ENCODE data around the gene TXNRD2. TPM values are rescaled to one million over a fixed set of nuclear protein-coding genes. Genes with fewer than 3 reads are reported as not detected.

TXNRD2 gene
- total RNA-seq, 2 donors from 2014 or later, result 7.3 to 13.6 TPM

GRCh38 chr22:19986011-19986409, 44.4 kb upstream of the TXNRD2 start:
- H3K27ac ChIP-seq (ENCODE audit: low read depth, low read length), result no peak overlapping the region
- peak overlapping the region; percentile 81 for H3K9ac ChIP-seq (ENCODE audit: extremely low read depth, low read length, poor library complexity, severe bottlenecking)
- 82% methylated on average over 2 of the region's 2 CpGs; no CpG with 5 or more reads in 1 of the 2 experiments for WGBS, 2 experiments (ENCODE audit: insufficient coverage in 1 of 2, insufficient read length in 1 of 2)
- peaks cover 2% of the 10 kb centered on the region for H3K4me1 Mint-ChIP-seq
- no peak for DNase-seq
- H3K36me3 ChIP-seq (ENCODE audit: control insufficient read depth, insufficient read depth, low read length), result peaks cover under 1% of the 10 kb centered on the region
- H3K27me3 Mint-ChIP-seq (ENCODE audit: insufficient read depth), result no peaks in the 10 kb centered on the region
- TF ChIP-seq CTCF (conservative IDR thresholded peaks at IDR 0.05), result no peak
- no peaks in the 10 kb centered on the region for H3K9me3 Mint-ChIP-seq
- no peaks in the 10 kb centered on the region for H3K27me3 ChIP-seq (ENCODE audit: control insufficient read depth, insufficient read depth, low read length, poor library complexity, severe bottlenecking)
- peaks cover 6% of the 10 kb centered on the region for H3K4me1 ChIP-seq (ENCODE audit: control insufficient read depth, insufficient read depth, low read length)
- H3K9me3 ChIP-seq (ENCODE audit: control insufficient read depth, low read length), result no peaks in the 10 kb centered on the region
- no peaks in the 10 kb centered on the region for H3K36me3 Mint-ChIP-seq (ENCODE audit: low read depth)
- no peak overlapping the region for H3K27ac Mint-ChIP-seq
- peak overlapping the region; percentile 67 for H3K4me3 Mint-ChIP-seq
- H3K4me3 ChIP-seq (ENCODE audit: low read length), result peak overlapping the region; percentile 91

GRCh38 chr22:19984851-19985811, 43.5 kb upstream of the TXNRD2 start:
- no peaks in the 10 kb centered on the region for H3K27me3 Mint-ChIP-seq (ENCODE audit: insufficient read depth)
- no peak overlapping the region for H3K27ac ChIP-seq (ENCODE audit: low read depth, low read length)
- peak overlapping the region; percentile 14 for H3K4me3 Mint-ChIP-seq
- H3K4me3 ChIP-seq (ENCODE audit: low read length), result no peak overlapping the region
- peaks cover 6% of the 10 kb centered on the region for H3K4me1 ChIP-seq (ENCODE audit: control insufficient read depth, insufficient read depth, low read length)
- H3K9me3 Mint-ChIP-seq, result no peaks in the 10 kb centered on the region
- 88 to 100% methylated on average over 4 to 11 of the region's 11 CpGs for WGBS, 2 experiments (ENCODE audit: insufficient coverage in 1 of 2, insufficient read length in 1 of 2)
- DNase-seq, result no peak
- peaks cover 3% of the 10 kb centered on the region for H3K36me3 Mint-ChIP-seq (ENCODE audit: low read depth)
- no peak for TF ChIP-seq CTCF (conservative IDR thresholded peaks at IDR 0.05)
- H3K27ac Mint-ChIP-seq, result no peak overlapping the region
- no peaks in the 10 kb centered on the region for H3K9me3 ChIP-seq (ENCODE audit: control insufficient read depth, low read length)
- H3K27me3 ChIP-seq (ENCODE audit: control insufficient read depth, insufficient read depth, low read length, poor library complexity, severe bottlenecking), result no peaks in the 10 kb centered on the region
- H3K9ac ChIP-seq (ENCODE audit: extremely low read depth, low read length, poor library complexity, severe bottlenecking), result no peak overlapping the region
- H3K4me1 Mint-ChIP-seq, result peaks cover 2% of the 10 kb centered on the region
- H3K36me3 ChIP-seq (ENCODE audit: control insufficient read depth, insufficient read depth, low read length), result peaks cover 3% of the 10 kb centered on the region

GRCh38 chr22:19984201-19984753, 42.7 kb upstream of the TXNRD2 start:
- no peak overlapping the region for H3K4me3 ChIP-seq (ENCODE audit: low read length)
- peaks cover 3% of the 10 kb centered on the region for H3K36me3 ChIP-seq (ENCODE audit: control insufficient read depth, insufficient read depth, low read length)
- Mint-ChIP-seq H3K36me3 (ENCODE audit: low read depth) (peaks cover 4% of the 10 kb centered on the region), H3K4me1 (peaks cover 2% of the 10 kb centered on the region), H3K27ac (no peak overlapping the region), H3K9me3 (no peaks in the 10 kb centered on the region), H3K27me3 (ENCODE audit: insufficient read depth) (no peaks in the 10 kb centered on the region), H3K4me3 (no peak overlapping the region)
- no peak overlapping the region for H3K27ac ChIP-seq (ENCODE audit: low read depth, low read length)
- no peaks in the 10 kb centered on the region for H3K9me3 ChIP-seq (ENCODE audit: control insufficient read depth, low read length)
- H3K9ac ChIP-seq (ENCODE audit: extremely low read depth, low read length, poor library complexity, severe bottlenecking), result no peak overlapping the region
- H3K4me1 ChIP-seq (ENCODE audit: control insufficient read depth, insufficient read depth, low read length), result peaks cover 6% of the 10 kb centered on the region
- no peak for DNase-seq
- H3K27me3 ChIP-seq (ENCODE audit: control insufficient read depth, insufficient read depth, low read length, poor library complexity, severe bottlenecking), result no peaks in the 10 kb centered on the region
- no peak for TF ChIP-seq CTCF (conservative IDR thresholded peaks at IDR 0.05)
- WGBS, 2 experiments (ENCODE audit: insufficient coverage in 1 of 2, insufficient read length in 1 of 2), result 91 to 92% methylated on average over 13 to 19 of the region's 19 CpGs
